ENCODE data around the gene LGMN. TPM values are rescaled to one million over a fixed set of nuclear protein-coding genes. Genes with fewer than 3 reads are reported as not detected.

The LGMN gene
- total and polyA plus RNA-seq, 2 experiments from 2014 or later: 60.0 to 83.5 TPM

DNA sequence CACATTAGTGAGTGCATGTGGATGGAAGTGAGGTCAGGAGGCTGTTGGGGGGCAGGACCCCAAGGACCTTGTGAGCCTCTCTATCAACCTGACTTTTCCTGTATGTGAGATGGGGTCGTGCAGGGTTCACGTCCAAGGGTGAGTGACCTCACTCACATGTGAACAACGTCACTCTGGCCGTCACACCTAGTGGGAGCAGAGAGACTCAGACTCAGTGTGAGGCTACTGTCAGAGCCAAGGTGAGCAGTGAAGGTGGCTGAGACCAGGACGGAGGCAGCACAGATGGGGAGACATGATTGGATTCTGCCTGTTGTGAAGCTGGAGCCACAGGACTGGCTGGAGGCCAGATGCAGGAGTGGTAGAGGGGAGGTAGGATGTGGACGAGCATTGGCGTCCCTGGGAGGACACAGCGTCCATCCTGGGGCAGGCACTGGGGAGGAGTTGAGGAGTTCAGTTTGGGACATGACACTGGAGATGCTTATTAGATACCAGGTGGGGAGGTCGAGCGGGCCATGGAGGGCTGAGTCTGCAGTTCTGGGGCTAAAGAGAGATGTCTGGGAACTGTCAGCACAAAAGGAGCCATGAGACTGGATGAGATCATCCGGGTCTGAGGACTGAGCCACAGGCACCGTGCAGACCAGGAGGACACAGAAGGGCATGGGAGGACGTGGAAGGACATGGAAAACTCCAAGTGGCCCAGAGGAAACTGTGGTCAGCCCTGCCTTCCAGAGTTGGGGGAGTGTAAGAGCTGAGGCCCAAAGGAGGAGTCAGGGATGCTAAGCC is 92.8 kb downstream of the LGMN start:
- Histone ChIP-seq H3K4me2 (no peak overlapping the region), H3K9me2 (ENCODE audit: insufficient read depth) (no peaks in the 10 kb centered on the region), H4K20me1 (replicated peaks; ENCODE audit: insufficient read depth) (no peaks in the 10 kb centered on the region), H3K27ac (ENCODE audit: low read depth) (no peak overlapping the region), H3K36me3 (ENCODE audit: insufficient read depth) (no peaks in the 10 kb centered on the region), H2AFZ (no peak overlapping the region), H3K4me3 (no peak overlapping the region), H3K27me3 (ENCODE audit: insufficient read depth) (no peaks in the 10 kb centered on the region), H3F3A (replicated peaks; ENCODE audit: low read depth) (no peaks in the 10 kb centered on the region), H3K79me2 (replicated peaks; ENCODE audit: insufficient read depth) (no peaks in the 10 kb centered on the region), H3K4me1 (ENCODE audit: insufficient read depth) (no peaks in the 10 kb centered on the region)
- DNase-seq (ENCODE audit: low spot score) (no peak), ATAC-seq (no peak)
- Mint-ChIP-seq H3K36me3 (ENCODE audit: low read depth) (no peaks in the 10 kb centered on the region; the same call in 2 of the 3 replicates), H3K4me1 (no peaks in the 10 kb centered on the region; the same call in 1 of the 3 replicates), H3K27ac (no peak overlapping the region), H3K4me3 (no peak overlapping the region), H3K9me3 (no peaks in the 10 kb centered on the region; the same call in 1 of the 3 replicates), H3K27me3 (ENCODE audit: insufficient read depth, low read depth, poor library complexity) (peaks cover 7% of the 10 kb centered on the region)
- TF ChIP-seq, protein P1, sequence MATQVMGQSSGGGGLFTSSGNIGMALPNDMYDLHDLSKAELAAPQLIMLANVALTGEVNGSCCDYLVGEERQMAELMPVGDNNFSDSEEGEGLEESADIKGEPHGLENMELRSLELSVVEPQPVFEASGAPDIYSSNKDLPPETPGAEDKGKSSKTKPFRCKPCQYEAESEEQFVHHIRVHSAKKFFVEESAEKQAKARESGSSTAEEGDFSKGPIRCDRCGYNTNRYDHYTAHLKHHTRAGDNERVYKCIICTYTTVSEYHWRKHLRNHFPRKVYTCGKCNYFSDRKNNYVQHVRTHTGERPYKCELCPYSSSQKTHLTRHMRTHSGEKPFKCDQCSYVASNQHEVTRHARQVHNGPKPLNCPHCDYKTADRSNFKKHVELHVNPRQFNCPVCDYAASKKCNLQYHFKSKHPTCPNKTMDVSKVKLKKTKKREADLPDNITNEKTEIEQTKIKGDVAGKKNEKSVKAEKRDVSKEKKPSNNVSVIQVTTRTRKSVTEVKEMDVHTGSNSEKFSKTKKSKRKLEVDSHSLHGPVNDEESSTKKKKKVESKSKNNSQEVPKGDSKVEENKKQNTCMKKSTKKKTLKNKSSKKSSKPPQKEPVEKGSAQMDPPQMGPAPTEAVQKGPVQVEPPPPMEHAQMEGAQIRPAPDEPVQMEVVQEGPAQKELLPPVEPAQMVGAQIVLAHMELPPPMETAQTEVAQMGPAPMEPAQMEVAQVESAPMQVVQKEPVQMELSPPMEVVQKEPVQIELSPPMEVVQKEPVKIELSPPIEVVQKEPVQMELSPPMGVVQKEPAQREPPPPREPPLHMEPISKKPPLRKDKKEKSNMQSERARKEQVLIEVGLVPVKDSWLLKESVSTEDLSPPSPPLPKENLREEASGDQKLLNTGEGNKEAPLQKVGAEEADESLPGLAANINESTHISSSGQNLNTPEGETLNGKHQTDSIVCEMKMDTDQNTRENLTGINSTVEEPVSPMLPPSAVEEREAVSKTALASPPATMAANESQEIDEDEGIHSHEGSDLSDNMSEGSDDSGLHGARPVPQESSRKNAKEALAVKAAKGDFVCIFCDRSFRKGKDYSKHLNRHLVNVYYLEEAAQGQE (IDR thresholded peaks at IDR 0.05; ENCODE audit: unreplicated experiment): no peak
- TF ChIP-seq EZH2 (IDR thresholded peaks at IDR 0.05; ENCODE audit: low read depth, unreplicated experiment) (no peak), EZH2phosphoT487 (IDR thresholded peaks at IDR 0.05; ENCODE audit: unreplicated experiment) (no peak), STAT1 (IDR thresholded peaks at IDR 0.05; ENCODE audit: unreplicated experiment) (no peak), ZNF114 (CRISPR knock-in tag; IDR thresholded peaks at IDR 0.05) (no peak), JUNB (IDR thresholded peaks at IDR 0.05; ENCODE audit: unreplicated experiment) (no peak), CREB1 (CRISPR knock-in tag; IDR thresholded peaks at IDR 0.05; ENCODE audit: low read depth) (no peak), POLR2AphosphoS5 (IDR thresholded peaks at IDR 0.05; ENCODE audit: low read depth) (no peak), ZNF331 (CRISPR knock-in tag; IDR thresholded peaks at IDR 0.05; ENCODE audit: low read depth) (no peak)
- TF ChIP-seq, protein P2, sequence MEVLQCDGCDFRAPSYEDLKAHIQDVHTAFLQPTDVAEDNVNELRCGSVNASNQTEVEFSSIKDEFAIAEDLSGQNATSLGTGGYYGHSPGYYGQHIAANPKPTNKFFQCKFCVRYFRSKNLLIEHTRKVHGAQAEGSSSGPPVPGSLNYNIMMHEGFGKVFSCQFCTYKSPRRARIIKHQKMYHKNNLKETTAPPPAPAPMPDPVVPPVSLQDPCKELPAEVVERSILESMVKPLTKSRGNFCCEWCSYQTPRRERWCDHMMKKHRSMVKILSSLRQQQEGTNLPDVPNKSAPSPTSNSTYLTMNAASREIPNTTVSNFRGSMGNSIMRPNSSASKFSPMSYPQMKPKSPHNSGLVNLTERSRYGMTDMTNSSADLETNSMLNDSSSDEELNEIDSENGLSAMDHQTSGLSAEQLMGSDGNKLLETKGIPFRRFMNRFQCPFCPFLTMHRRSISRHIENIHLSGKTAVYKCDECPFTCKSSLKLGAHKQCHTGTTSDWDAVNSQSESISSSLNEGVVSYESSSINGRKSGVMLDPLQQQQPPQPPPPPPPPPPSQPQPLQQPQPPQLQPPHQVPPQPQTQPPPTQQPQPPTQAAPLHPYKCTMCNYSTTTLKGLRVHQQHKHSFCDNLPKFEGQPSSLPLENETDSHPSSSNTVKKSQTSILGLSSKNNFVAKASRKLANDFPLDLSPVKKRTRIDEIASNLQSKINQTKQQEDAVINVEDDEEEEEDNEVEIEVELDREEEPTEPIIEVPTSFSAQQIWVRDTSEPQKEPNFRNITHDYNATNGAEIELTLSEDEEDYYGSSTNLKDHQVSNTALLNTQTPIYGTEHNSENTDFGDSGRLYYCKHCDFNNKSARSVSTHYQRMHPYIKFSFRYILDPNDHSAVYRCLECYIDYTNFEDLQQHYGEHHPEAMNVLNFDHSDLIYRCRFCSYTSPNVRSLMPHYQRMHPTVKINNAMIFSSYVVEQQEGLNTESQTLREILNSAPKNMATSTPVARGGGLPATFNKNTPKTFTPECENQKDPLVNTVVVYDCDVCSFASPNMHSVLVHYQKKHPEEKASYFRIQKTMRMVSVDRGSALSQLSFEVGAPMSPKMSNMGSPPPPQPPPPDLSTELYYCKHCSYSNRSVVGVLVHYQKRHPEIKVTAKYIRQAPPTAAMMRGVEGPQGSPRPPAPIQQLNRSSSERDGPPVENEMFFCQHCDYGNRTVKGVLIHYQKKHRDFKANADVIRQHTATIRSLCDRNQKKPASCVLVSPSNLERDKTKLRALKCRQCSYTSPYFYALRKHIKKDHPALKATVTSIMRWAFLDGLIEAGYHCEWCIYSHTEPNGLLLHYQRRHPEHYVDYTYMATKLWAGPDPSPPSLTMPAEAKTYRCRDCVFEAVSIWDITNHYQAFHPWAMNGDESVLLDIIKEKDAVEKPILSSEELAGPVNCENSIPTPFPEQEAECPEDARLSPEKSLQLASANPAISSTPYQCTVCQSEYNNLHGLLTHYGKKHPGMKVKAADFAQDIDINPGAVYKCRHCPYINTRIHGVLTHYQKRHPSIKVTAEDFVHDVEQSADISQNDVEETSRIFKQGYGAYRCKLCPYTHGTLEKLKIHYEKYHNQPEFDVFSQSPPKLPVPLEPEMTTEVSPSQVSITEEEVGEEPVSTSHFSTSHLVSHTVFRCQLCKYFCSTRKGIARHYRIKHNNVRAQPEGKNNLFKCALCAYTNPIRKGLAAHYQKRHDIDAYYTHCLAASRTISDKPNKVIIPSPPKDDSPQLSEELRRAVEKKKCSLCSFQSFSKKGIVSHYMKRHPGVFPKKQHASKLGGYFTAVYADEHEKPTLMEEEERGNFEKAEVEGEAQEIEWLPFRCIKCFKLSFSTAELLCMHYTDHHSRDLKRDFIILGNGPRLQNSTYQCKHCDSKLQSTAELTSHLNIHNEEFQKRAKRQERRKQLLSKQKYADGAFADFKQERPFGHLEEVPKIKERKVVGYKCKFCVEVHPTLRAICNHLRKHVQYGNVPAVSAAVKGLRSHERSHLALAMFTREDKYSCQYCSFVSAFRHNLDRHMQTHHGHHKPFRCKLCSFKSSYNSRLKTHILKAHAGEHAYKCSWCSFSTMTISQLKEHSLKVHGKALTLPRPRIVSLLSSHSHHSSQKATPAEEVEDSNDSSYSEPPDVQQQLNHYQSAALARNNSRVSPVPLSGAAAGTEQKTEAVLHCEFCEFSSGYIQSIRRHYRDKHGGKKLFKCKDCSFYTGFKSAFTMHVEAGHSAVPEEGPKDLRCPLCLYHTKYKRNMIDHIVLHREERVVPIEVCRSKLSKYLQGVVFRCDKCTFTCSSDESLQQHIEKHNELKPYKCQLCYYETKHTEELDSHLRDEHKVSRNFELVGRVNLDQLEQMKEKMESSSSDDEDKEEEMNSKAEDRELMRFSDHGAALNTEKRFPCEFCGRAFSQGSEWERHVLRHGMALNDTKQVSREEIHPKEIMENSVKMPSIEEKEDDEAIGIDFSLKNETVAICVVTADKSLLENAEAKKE (CRISPR knock-in tag; IDR thresholded peaks at IDR 0.05): no peak
- TF ChIP-seq, protein P3, sequence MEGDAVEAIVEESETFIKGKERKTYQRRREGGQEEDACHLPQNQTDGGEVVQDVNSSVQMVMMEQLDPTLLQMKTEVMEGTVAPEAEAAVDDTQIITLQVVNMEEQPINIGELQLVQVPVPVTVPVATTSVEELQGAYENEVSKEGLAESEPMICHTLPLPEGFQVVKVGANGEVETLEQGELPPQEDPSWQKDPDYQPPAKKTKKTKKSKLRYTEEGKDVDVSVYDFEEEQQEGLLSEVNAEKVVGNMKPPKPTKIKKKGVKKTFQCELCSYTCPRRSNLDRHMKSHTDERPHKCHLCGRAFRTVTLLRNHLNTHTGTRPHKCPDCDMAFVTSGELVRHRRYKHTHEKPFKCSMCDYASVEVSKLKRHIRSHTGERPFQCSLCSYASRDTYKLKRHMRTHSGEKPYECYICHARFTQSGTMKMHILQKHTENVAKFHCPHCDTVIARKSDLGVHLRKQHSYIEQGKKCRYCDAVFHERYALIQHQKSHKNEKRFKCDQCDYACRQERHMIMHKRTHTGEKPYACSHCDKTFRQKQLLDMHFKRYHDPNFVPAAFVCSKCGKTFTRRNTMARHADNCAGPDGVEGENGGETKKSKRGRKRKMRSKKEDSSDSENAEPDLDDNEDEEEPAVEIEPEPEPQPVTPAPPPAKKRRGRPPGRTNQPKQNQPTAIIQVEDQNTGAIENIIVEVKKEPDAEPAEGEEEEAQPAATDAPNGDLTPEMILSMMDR (conservative IDR thresholded peaks at IDR 0.05; ENCODE audit: low read depth in 2 of 2): no peak

Measured in GM23338 (cell line).